Measurements from ENCODE around the gene LEF1. TPM values are rescaled to one million over a fixed set of nuclear protein-coding genes. Genes with fewer than 3 reads are reported as not detected.

The LEF1 gene
- total RNA-seq, 1 experiment from 2014 or later, result 22.3 TPM

DNA sequence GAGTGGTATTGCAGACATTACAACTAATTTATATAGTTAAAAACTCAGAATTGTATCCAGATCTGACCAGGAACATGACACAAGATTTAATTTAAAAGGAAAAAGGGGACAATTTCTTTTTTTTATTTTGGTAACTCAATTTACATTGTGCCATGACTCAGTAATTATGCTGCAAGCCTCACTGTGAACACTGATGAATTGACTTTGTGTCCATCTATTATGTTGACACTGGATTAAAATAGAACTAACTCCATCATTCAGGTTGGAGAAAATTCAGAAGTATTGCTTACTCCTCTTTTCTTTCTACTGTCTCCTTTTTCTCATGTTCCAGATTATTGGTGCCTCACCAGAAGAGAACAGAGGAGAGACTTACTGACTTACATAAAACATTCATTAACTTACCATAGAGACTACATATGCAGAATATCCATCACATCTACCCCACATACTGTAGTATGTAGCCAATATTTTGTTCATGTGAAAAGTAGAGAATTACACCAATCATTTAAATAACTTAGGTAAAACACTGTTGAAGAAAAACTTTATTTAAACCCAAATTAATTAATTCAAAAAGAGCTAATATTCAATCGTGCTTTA is 15.8 kb upstream of the LEF1 start:
- intact Hi-C loops (cut with micrococcal nuclease; ENCODE audit: unreplicated experiment), result no loop called here
- no TSS peak for BruUV-seq (replicated peaks)
- H3K27me3 ChIP-seq (replicated peaks; ENCODE audit: control insufficient read depth, insufficient read depth, low read length), result no peaks in the 10 kb centered on the region
- Mint-ChIP-seq H3K9me3 (ENCODE audit: unreplicated experiment) (no peaks in the 10 kb centered on the region), H3K36me3 (ENCODE audit: insufficient read depth, unreplicated experiment) (no peaks in the 10 kb centered on the region), H3K4me3 (ENCODE audit: unreplicated experiment) (no peak overlapping the region), H3K4me1 (ENCODE audit: low read depth, unreplicated experiment) (no peaks in the 10 kb centered on the region), H3K27ac (ENCODE audit: unreplicated experiment) (no peak overlapping the region), H3K27me3 (ENCODE audit: insufficient read depth, unreplicated experiment) (peaks cover 12% of the 10 kb centered on the region)
- CTCF ChIA-PET, result no interaction called here
- no peaks in the 10 kb centered on the region for H3K4me1 ChIP-seq
- H3K4me3 ChIP-seq (ENCODE audit: low read depth, low read length), result no peak overlapping the region
- no peak for DNase-seq
- H3K9me3 ChIP-seq, result no peaks in the 10 kb centered on the region
- POLR2A ChIA-PET, result no interaction called here
- no peaks in the 10 kb centered on the region for H3K36me3 ChIP-seq (ENCODE audit: control insufficient read depth, insufficient read depth, low read length)
- TF ChIP-seq, protein P1, sequence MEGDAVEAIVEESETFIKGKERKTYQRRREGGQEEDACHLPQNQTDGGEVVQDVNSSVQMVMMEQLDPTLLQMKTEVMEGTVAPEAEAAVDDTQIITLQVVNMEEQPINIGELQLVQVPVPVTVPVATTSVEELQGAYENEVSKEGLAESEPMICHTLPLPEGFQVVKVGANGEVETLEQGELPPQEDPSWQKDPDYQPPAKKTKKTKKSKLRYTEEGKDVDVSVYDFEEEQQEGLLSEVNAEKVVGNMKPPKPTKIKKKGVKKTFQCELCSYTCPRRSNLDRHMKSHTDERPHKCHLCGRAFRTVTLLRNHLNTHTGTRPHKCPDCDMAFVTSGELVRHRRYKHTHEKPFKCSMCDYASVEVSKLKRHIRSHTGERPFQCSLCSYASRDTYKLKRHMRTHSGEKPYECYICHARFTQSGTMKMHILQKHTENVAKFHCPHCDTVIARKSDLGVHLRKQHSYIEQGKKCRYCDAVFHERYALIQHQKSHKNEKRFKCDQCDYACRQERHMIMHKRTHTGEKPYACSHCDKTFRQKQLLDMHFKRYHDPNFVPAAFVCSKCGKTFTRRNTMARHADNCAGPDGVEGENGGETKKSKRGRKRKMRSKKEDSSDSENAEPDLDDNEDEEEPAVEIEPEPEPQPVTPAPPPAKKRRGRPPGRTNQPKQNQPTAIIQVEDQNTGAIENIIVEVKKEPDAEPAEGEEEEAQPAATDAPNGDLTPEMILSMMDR (IDR thresholded peaks at IDR 0.05; ENCODE audit: insufficient read depth in 1 of 2, low read depth in 1 of 2, low read length in 1 of 2, severe bottlenecking in 1 of 2, unreplicated experiment in 1 of 2), result no peak

DNA sequence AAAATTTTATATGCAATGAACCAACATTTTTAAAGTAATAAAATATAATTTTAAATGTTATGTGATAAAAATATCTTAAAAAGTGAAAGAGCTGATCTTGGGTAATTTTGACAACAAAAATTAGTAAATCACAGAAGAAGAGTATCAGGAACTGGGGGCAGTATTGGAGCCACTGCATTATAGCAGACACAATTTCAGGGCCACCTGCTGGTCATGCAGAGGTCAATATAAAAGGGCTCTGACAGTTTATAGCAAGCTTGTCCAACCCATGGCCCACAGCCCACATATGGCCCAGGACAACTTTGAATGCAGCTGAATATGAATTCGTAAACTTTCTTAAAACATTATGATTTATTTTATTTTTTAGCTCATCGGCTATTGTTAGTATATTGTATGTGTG is 13.0 kb upstream of the LEF1 start:
- Histone ChIP-seq H3K4me3 (ENCODE audit: low read depth, low read length) (no peak overlapping the region), H3K9me3 (no peaks in the 10 kb centered on the region), H3K27me3 (replicated peaks; ENCODE audit: control insufficient read depth, insufficient read depth, low read length) (no peaks in the 10 kb centered on the region), H3K4me1 (no peaks in the 10 kb centered on the region), H3K36me3 (ENCODE audit: control insufficient read depth, insufficient read depth, low read length) (no peaks in the 10 kb centered on the region)
- no peaks in the 10 kb centered on the region for H3K9me3 Mint-ChIP-seq (ENCODE audit: unreplicated experiment)
- intact Hi-C loops (cut with micrococcal nuclease; ENCODE audit: unreplicated experiment), result loop anchor here (1.0 to 2.0 kb wide), 2 partner anchors 151 to 163 kb away; no protein-coding TSS in a partner anchor
- no peak overlapping the region for H3K27ac Mint-ChIP-seq (ENCODE audit: unreplicated experiment)
- no peak for DNase-seq
- H3K27me3 Mint-ChIP-seq (ENCODE audit: insufficient read depth, unreplicated experiment), result peaks cover 8% of the 10 kb centered on the region
- TF ChIP-seq, protein P1 (IDR thresholded peaks at IDR 0.05; ENCODE audit: insufficient read depth in 1 of 2, low read depth in 1 of 2, low read length in 1 of 2, severe bottlenecking in 1 of 2, unreplicated experiment in 1 of 2), result peak; percentile 41 to 45
- H3K36me3 Mint-ChIP-seq (ENCODE audit: insufficient read depth, unreplicated experiment), result peaks cover 5% of the 10 kb centered on the region
- CTCF ChIA-PET, result interaction anchor here (0.5 to 0.6 kb wide), 2 partner anchors 25 to 124 kb away, joined by 3 to 4 read pairs; no protein-coding TSS in a partner anchor
- no peak overlapping the region for H3K4me3 Mint-ChIP-seq (ENCODE audit: unreplicated experiment)
- H3K4me1 Mint-ChIP-seq (ENCODE audit: low read depth, unreplicated experiment), result no peaks in the 10 kb centered on the region
- POLR2A ChIA-PET, result no interaction called here
- BruUV-seq (replicated peaks), result no TSS peak

DNA sequence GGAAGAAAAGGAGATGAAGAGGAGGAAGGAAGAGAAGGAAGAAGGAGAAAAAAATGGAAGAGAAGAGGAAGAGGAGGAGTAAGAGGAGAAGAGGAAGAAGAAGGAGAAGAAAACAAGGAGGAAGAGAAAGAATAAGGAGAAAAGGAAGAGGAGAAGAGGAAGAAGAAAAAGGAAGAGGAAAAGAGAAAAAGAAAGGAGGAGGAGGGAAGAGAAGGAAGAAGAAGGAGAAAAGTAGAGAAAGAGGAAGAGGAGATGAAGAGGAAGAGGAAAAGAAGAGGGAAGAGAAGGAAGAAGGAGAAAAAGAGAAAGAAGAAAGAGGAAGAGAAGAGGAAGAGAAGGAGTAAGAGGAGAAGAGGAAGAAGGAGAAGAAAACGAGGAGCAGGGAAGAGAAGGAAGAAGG is 11.8 kb upstream of the LEF1 start:
- no TSS peak for BruUV-seq (replicated peaks)
- TF ChIP-seq, protein P1 (IDR thresholded peaks at IDR 0.05; ENCODE audit: insufficient read depth in 1 of 2, low read depth in 1 of 2, low read length in 1 of 2, severe bottlenecking in 1 of 2, unreplicated experiment in 1 of 2), result no peak
- POLR2A ChIA-PET, result no interaction called here
- peaks cover 8% of the 10 kb centered on the region for H3K27me3 Mint-ChIP-seq (ENCODE audit: insufficient read depth, unreplicated experiment)
- CTCF ChIA-PET, result no interaction called here
- H3K9me3 Mint-ChIP-seq (ENCODE audit: unreplicated experiment), result no peaks in the 10 kb centered on the region
- no peak for DNase-seq
- peaks cover 5% of the 10 kb centered on the region for H3K36me3 Mint-ChIP-seq (ENCODE audit: insufficient read depth, unreplicated experiment)
- H3K4me1 ChIP-seq, result no peaks in the 10 kb centered on the region
- no peaks in the 10 kb centered on the region for H3K27me3 ChIP-seq (replicated peaks; ENCODE audit: control insufficient read depth, insufficient read depth, low read length)
- intact Hi-C loops (cut with micrococcal nuclease; ENCODE audit: unreplicated experiment), result loop anchor here (2.0 kb wide), 1 partner anchor 162 kb away; no protein-coding TSS in a partner anchor
- H3K36me3 ChIP-seq (ENCODE audit: control insufficient read depth, insufficient read depth, low read length), result no peaks in the 10 kb centered on the region
- no peaks in the 10 kb centered on the region for H3K9me3 ChIP-seq
- no peak overlapping the region for H3K4me3 Mint-ChIP-seq (ENCODE audit: unreplicated experiment)
- H3K4me1 Mint-ChIP-seq (ENCODE audit: low read depth, unreplicated experiment), result no peaks in the 10 kb centered on the region
- no peak overlapping the region for H3K27ac Mint-ChIP-seq (ENCODE audit: unreplicated experiment)
- no peak overlapping the region for H3K4me3 ChIP-seq (ENCODE audit: low read depth, low read length)
